Measurements from ENCODE around the gene BCAS3. TPM values are rescaled to one million over a fixed set of nuclear protein-coding genes. Genes with fewer than 3 reads are reported as not detected.

The BCAS3 gene
- total RNA-seq, 1 donor from 2014 or later: 64.9 TPM

GRCh38 chr17:61383689-61384201 lies 706.1 kb downstream of the BCAS3 start:
- Mint-ChIP-seq H3K4me3 (no peak overlapping the region), H3K4me1 (peaks cover 66% of the 10 kb centered on the region), H3K27ac (peak overlapping the region; percentile 67), H3K9me3 (no peaks in the 10 kb centered on the region), H3K27me3 (ENCODE audit: low read depth) (no peaks in the 10 kb centered on the region), H3K36me3 (no peaks in the 10 kb centered on the region)
- no peak for TF ChIP-seq CTCF (IDR thresholded peaks at IDR 0.05; ENCODE audit: unreplicated experiment)
- DNase-seq (ENCODE audit: low spot score in 2 of 2, unreplicated experiment in 2 of 2): no peak

GRCh38 chr17:61384354-61384691 lies 706.7 kb downstream of the BCAS3 start:
- no peaks in the 10 kb centered on the region for H3K36me3 Mint-ChIP-seq
- H3K4me3 Mint-ChIP-seq: no peak overlapping the region
- H3K27me3 Mint-ChIP-seq (ENCODE audit: low read depth): no peaks in the 10 kb centered on the region
- no peak for DNase-seq (ENCODE audit: low spot score in 2 of 2, unreplicated experiment in 2 of 2)
- H3K27ac Mint-ChIP-seq: peak overlapping the region; percentile 67
- peaks cover 69% of the 10 kb centered on the region for H3K4me1 Mint-ChIP-seq
- H3K9me3 Mint-ChIP-seq: no peaks in the 10 kb centered on the region
- TF ChIP-seq CTCF (IDR thresholded peaks at IDR 0.05; ENCODE audit: unreplicated experiment): no peak

- peak in 1 of 2 experiments; percentile 61 for DNase-seq (ENCODE audit: low spot score in 2 of 2, unreplicated experiment in 2 of 2)
- H3K9me3 Mint-ChIP-seq: no peaks in the 10 kb centered on the region
- H3K36me3 Mint-ChIP-seq: no peaks in the 10 kb centered on the region
- peaks cover 71% of the 10 kb centered on the region for H3K4me1 Mint-ChIP-seq
- H3K27ac Mint-ChIP-seq: peak overlapping the region; percentile 67
- no peak overlapping the region for H3K4me3 Mint-ChIP-seq
- H3K27me3 Mint-ChIP-seq (ENCODE audit: low read depth): no peaks in the 10 kb centered on the region
- TF ChIP-seq CTCF (IDR thresholded peaks at IDR 0.05; ENCODE audit: unreplicated experiment): no peak
Measured at GRCh38 chr17:61384692-61385576, 707.3 kb downstream of the BCAS3 start.

GRCh38 chr17:61385577-61386236 lies 708.1 kb downstream of the BCAS3 start:
- no peak for TF ChIP-seq CTCF (IDR thresholded peaks at IDR 0.05; ENCODE audit: unreplicated experiment)
- Mint-ChIP-seq H3K36me3 (no peaks in the 10 kb centered on the region), H3K9me3 (no peaks in the 10 kb centered on the region), H3K27ac (peak overlapping the region; percentile 67), H3K27me3 (ENCODE audit: low read depth) (no peaks in the 10 kb centered on the region), H3K4me3 (no peak overlapping the region), H3K4me1 (peaks cover 70% of the 10 kb centered on the region)
- no peak for DNase-seq (ENCODE audit: low spot score in 2 of 2, unreplicated experiment in 2 of 2)

- no peaks in the 10 kb centered on the region for H3K9me3 Mint-ChIP-seq
- no peak for TF ChIP-seq CTCF (IDR thresholded peaks at IDR 0.05; ENCODE audit: unreplicated experiment)
- peaks cover under 1% of the 10 kb centered on the region for H3K36me3 Mint-ChIP-seq
Measured at GRCh38 chr17:61386251-61386650, 708.6 kb downstream of the BCAS3 start.

More at GRCh38 chr17:61386251-61386650, 708.6 kb downstream of the BCAS3 start:
- no peaks in the 10 kb centered on the region for H3K27me3 Mint-ChIP-seq (ENCODE audit: low read depth)
- no peak for DNase-seq (ENCODE audit: low spot score in 2 of 2, unreplicated experiment in 2 of 2)
- H3K27ac Mint-ChIP-seq: no peak overlapping the region
- H3K4me1 Mint-ChIP-seq: peaks cover 70% of the 10 kb centered on the region
- H3K4me3 Mint-ChIP-seq: no peak overlapping the region
